Esophagus muscularis mucosa (tissue), 4 donors: ENCODE results near the gene DDX4. TPM values are rescaled to one million over a fixed set of nuclear protein-coding genes. Genes with fewer than 3 reads are reported as not detected.
A peak's percentile ranks its signal among the peaks of the same experiment; 100 is the strongest.
"Not testable (repeated sequence)": the region's sequence is repeated elsewhere in the genome, so short reads cannot be mapped to it uniquely, and the experiment has no call there.

Source experiments
- DNase-seq: peaks from one replicate; pipeline ENCODE4 v3.0.0-alpha.2; 2017; ENCODE audit errors: extremely low spot score
- H3K27ac ChIP-seq, 4 donors: fragments of 200-600 bp; sonication (generic); replicated peaks in 1 of 4; 1 replicate in 3 of 4; 2 replicates in 1 of 4; pipeline ENCODE4 v1.5.1; 2016 to 2019; ENCODE audit warnings: mild to moderate bottlenecking in 1 of 4
- H3K27me3 ChIP-seq, 4 donors: fragments of 200-600 bp; sonication (generic); one replicate each; pipeline versions ENCODE4 v1.5.1 to v1.6.0; 2016 to 2019
- H3K36me3 ChIP-seq, 4 donors: fragments of 200-600 bp; sonication (generic); one replicate each; pipeline ENCODE4 v1.5.1; 2016 to 2019
- H3K4me1 ChIP-seq, 4 donors: fragments of 200-600 bp; sonication (generic); one replicate each; pipeline ENCODE4 v1.5.1; 2016 to 2019
- H3K4me3 ChIP-seq, 4 donors: fragments of 200-600 bp; sonication (generic); 1 replicate in 2 of 4; 2 replicates in 2 of 4; pipeline ENCODE4 v1.5.1; 2016 to 2019; ENCODE audit warnings: mild to moderate bottlenecking in 4 of 4, moderate library complexity in 1 of 4
- H3K9me3 ChIP-seq, 4 donors: fragments of 200-600 bp; sonication (generic); 1 replicate in 3 of 4; 2 replicates in 1 of 4; pipeline ENCODE4 v1.5.1; 2016 to 2019
- EP300 ChIP-seq: sonication (generic); formaldehyde crosslinking; IDR thresholded peaks from one replicate; pipeline ENCODE4 v1.6.1; 2017; ENCODE audit warnings: antibody characterized with exemption
- POLR2A ChIP-seq: fragments of 450-650 bp; IDR thresholded peaks from one replicate; pipeline ENCODE4 v1.6.1; 2017; ENCODE audit warnings: antibody characterized with exemption, moderate library complexity, mild to moderate bottlenecking, low read depth
- POLR2AphosphoS5 ChIP-seq, 2 donors: sonication (generic); formaldehyde crosslinking; IDR thresholded peaks; one replicate each; pipeline ENCODE4 v1.6.1; 2017; ENCODE audit warnings: antibody characterized with exemption in 2 of 2
- WGBS: methylation state at CpG from one replicate; pipeline ENCODE4 v1.1.5; 2018; 5-methylcytosine and 5-hydroxymethylcytosine counted together
- intact Hi-C: fragments of 100-400 bp; cut with DNase I; formaldehyde crosslinking; loops from one replicate; pipeline ENCODE4 v1.15.1; 2023
- total RNA-seq, 4 donors: library from RNA; depleted of rRNA; stranded (reverse); fragments of >200 nt; gene quantifications; one replicate each; pipeline versions ENCODE4 v1.1.0 to v1.2.1, GENCODE V29; 2016
- TF ChIP-seq, protein P1 (sequence below), 3 experiments: fragments of 200-600 bp in 2 of 3; fragments of 450-650 bp in 1 of 3; sonication (generic) in 2 of 3; IDR thresholded peaks; one replicate each; pipeline ENCODE4 v1.5.1; 2017 to 2019; ENCODE audit warnings: antibody characterized with exemption in 3 of 3, mild to moderate bottlenecking in 2 of 3, moderate library complexity in 1 of 3

DDX4 gene
- total RNA-seq, 4 donors from 2014 or later = not detected

DNA sequence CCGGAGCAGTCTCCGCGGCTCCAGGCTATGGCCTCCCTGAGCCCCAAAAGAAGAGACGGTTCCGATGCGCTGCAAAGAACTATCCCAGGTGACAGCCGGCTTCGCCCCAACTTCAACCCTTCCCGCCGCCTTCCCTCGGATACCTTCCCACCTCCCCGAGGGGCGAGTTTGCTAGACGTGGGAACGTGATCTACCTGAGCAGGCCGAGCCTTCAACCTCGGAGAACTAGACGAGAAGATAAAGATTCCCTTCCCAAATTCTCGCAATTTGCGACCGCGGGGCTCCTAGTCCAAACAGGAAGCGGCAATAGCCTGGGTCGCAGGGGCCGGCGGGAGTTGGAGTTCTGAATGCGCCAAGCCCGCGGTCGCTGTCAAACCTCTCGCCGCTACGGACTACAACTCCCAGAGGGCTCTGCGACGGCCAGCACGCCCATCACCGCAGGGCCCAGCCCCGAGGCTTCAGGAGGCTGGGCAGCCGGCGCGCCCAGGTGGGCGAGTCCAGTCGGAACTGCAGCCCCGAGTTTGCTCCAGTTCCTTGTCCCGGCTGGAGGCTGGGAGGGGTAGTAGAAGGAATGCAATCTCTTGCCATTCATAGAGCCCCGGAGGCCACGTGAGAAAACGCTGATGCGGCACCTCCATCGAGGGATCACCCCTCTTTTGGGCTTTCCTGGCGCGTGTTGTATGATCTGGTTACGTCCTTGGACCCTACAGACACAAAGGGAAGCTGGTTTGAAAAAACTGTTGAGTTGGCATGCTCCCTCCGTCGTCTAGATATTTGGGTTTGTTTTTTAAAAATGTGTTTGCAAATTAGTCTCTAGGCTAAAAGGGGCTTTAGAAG, 25.6 kb upstream of the DDX4 start, which contains the start of gene SLC38A9:
SLC38A9 (minus strand) TSS at position 302 of the 837 bp plus-strand sequence. CDS start 14,366 bp downstream, outside the sequence.
- WGBS = 0% methylated on average over 17 of the region's 55 CpGs
- peak; percentile 98 for DNase-seq
- Histone ChIP-seq H3K36me3 (peaks cover 0 to 17% (median 6%) of the 10 kb centered on the region in 4 donors), H3K4me1 (peaks cover 7 to 21% (median 17%) of the 10 kb centered on the region in 4 donors), H3K27me3 (no peaks in the 10 kb centered on the region), H3K9me3 (no peaks in the 10 kb centered on the region), H3K27ac (peak within 1 kb of the TSS; percentile 70 to 83 (median 76)), H3K4me3 (peak within 1 kb of the TSS; percentile 76 to 90 (median 79))
- intact Hi-C loops = loop anchor here (10.0 kb wide), 1 partner anchor 537 kb away; the partner anchor contains the start of gene CDC20B
- TF ChIP-seq EP300 (no peak), POLR2AphosphoS5 (IDR thresholded peaks at IDR 0.05) (peak; percentile 75 to 78), POLR2A (no peak)
- TF ChIP-seq, protein P1, sequence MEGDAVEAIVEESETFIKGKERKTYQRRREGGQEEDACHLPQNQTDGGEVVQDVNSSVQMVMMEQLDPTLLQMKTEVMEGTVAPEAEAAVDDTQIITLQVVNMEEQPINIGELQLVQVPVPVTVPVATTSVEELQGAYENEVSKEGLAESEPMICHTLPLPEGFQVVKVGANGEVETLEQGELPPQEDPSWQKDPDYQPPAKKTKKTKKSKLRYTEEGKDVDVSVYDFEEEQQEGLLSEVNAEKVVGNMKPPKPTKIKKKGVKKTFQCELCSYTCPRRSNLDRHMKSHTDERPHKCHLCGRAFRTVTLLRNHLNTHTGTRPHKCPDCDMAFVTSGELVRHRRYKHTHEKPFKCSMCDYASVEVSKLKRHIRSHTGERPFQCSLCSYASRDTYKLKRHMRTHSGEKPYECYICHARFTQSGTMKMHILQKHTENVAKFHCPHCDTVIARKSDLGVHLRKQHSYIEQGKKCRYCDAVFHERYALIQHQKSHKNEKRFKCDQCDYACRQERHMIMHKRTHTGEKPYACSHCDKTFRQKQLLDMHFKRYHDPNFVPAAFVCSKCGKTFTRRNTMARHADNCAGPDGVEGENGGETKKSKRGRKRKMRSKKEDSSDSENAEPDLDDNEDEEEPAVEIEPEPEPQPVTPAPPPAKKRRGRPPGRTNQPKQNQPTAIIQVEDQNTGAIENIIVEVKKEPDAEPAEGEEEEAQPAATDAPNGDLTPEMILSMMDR (IDR thresholded peaks at IDR 0.05) = peak in 1 of 3 experiments; percentile 18

DNA sequence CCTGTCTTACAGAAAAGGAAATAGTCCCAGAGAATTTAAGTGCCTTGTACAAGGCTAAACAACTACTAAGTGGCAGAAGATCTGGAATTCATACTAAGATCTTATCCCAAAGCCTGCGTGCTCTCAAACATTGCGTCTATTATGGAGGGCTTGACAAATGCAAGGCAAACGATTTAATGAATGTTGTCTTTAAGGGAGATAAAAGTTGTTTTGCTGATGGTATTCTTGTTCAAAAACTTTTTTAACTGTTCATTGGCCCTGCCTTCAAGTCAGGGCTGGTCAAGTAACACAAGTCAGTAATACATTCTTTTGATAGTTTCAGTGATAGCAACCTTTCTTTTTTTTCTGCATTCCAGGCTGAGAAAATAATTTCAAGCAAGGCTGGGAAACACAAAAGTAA, 24.0 kb upstream of the DDX4 start:
- Histone ChIP-seq H3K27ac (no peak overlapping the region), H3K4me1 (peaks cover 7 to 21% (median 17%) of the 10 kb centered on the region in 4 donors), H3K4me3 (no peak overlapping the region), H3K27me3 (no peaks in the 10 kb centered on the region), H3K36me3 (peaks cover 0 to 4% (median under 1%) of the 10 kb centered on the region in 4 donors), H3K9me3 (no peaks in the 10 kb centered on the region)
- WGBS = 86% methylated on average over 3 of the region's 3 CpGs
- TF ChIP-seq EP300 (no peak), POLR2AphosphoS5 (IDR thresholded peaks at IDR 0.05) (no peak), POLR2A (no peak)
- TF ChIP-seq, protein P1 (IDR thresholded peaks at IDR 0.05) = no peak
- intact Hi-C loops = loop anchor here (10.0 kb wide), 1 partner anchor 539 kb away; the partner anchor contains the start of gene CDC20B
- no peak for DNase-seq

DNA sequence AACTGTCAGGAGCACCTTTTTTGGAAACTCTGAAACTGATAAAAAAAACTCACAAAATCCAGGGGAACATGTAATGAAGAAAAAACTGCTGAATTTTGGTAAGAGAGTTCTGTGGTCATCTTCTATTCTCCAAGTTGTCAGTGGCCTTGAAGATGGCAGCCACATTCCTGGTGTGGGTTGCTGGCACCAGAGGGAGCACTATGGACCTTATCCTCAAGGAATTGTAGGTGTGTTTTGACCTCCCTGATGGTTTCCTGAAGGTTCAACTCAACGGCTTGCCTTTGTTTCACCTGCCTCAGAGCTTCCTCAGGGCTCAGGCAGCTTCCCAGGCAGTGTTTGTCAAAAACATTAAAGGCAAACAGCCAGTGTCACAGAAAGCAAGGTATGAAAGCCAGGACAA, 23.5 kb upstream of the DDX4 start:
- intact Hi-C loops = loop anchor here (10.0 kb wide), 1 partner anchor 540 kb away; the partner anchor contains the start of gene CDC20B
- Histone ChIP-seq H3K36me3 (no peaks in the 10 kb centered on the region), H3K4me1 (peaks cover 7 to 21% (median 17%) of the 10 kb centered on the region in 4 donors), H3K9me3 (no peaks in the 10 kb centered on the region), H3K4me3 (no peak overlapping the region), H3K27me3 (no peaks in the 10 kb centered on the region), H3K27ac (no peak overlapping the region)
- TF ChIP-seq EP300 = no peak
- TF ChIP-seq, protein P1 (IDR thresholded peaks at IDR 0.05) = no peak
- TF ChIP-seq POLR2A = no peak
- TF ChIP-seq POLR2AphosphoS5 (IDR thresholded peaks at IDR 0.05) = no peak
- DNase-seq = no peak
- WGBS = 80% methylated on average over 1 of the region's 1 CpG

DNA sequence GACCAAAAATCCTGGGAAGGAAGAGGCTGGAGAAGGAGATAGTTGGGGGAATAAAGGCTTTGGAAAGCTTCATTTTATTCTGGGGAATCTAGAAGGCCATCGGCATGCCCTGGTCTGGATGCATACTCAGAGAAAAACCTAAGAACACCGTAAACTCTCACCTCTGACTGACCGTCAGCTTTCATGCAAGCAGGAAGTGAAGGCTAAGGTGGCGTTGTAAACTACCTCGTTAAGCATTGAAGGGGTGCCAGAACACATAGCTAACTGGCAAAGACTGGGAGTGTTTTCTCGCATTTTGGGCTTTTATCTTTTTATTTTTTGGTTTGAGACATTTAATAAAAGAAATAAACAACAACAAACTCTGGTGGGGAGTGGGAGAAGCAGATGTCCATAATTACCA, 23.1 kb upstream of the DDX4 start:
- WGBS = 89% methylated on average over 6 of the region's 6 CpGs
- H3K27me3 ChIP-seq = no peaks in the 10 kb centered on the region
- H3K27ac ChIP-seq = no peak overlapping the region
- DNase-seq = no peak
- intact Hi-C loops = loop anchor here (10.0 kb wide), 1 partner anchor 540 kb away; the partner anchor contains the start of gene CDC20B
- H3K36me3 ChIP-seq = no peaks in the 10 kb centered on the region
- H3K4me3 ChIP-seq = no peak overlapping the region
- no peaks in the 10 kb centered on the region for H3K9me3 ChIP-seq
- no peak for TF ChIP-seq POLR2A
- peaks cover 7 to 21% (median 17%) of the 10 kb centered on the region in 4 donors for H3K4me1 ChIP-seq

GRCh38 chr5:55715519-55716078, 22.3 kb upstream of the DDX4 start:
- no peak for DNase-seq
- Histone ChIP-seq H3K36me3 (no peaks in the 10 kb centered on the region), H3K4me3 (no peak overlapping the region), H3K9me3 (no peaks in the 10 kb centered on the region), H3K4me1 (peaks cover 7 to 19% (median 15%) of the 10 kb centered on the region in 4 donors), H3K27ac (no peak overlapping the region), H3K27me3 (no peaks in the 10 kb centered on the region)
- WGBS = 92% methylated on average over 6 of the region's 6 CpGs
- TF ChIP-seq, protein P1 (IDR thresholded peaks at IDR 0.05) = no peak
- TF ChIP-seq POLR2AphosphoS5 (IDR thresholded peaks at IDR 0.05) = no peak
- TF ChIP-seq POLR2A = no peak
- TF ChIP-seq EP300 = no peak
- intact Hi-C loops = loop anchor here (10.0 kb wide), 1 partner anchor 541 kb away; the partner anchor contains the start of gene CDC20B

- not testable (repeated sequence) for H3K4me3 ChIP-seq, H3K27me3 ChIP-seq, H3K9me3 ChIP-seq, H3K4me1 ChIP-seq, DNase-seq, H3K27ac ChIP-seq, H3K36me3 ChIP-seq
- 96% methylated on average over 2 of the region's 2 CpGs for WGBS
- intact Hi-C loops = loop anchor here (10.0 kb wide), 1 partner anchor 544 kb away; the partner anchor contains the start of gene CDC20B
These were observed 18.8 kb upstream of the DDX4 start for GRCh38 chr5:55719026-55719425.
